Jurkat, Clone E6-1 (cell line): Measurements from ENCODE around the gene UBTD2.

Experiments
- DNase-seq: peaks from one replicate; pipeline ENCODE4 v3.0.0-alpha.2; 2011; ENCODE audit warnings: low read depth, low spot score
- H3K4me3 ChIP-seq: 2 replicates; pipeline ENCODE4 v1.5.1; 2011; ENCODE audit warnings: mild to moderate bottlenecking, low read length, control low read depth, moderate library complexity

The UBTD2 gene

DNA sequence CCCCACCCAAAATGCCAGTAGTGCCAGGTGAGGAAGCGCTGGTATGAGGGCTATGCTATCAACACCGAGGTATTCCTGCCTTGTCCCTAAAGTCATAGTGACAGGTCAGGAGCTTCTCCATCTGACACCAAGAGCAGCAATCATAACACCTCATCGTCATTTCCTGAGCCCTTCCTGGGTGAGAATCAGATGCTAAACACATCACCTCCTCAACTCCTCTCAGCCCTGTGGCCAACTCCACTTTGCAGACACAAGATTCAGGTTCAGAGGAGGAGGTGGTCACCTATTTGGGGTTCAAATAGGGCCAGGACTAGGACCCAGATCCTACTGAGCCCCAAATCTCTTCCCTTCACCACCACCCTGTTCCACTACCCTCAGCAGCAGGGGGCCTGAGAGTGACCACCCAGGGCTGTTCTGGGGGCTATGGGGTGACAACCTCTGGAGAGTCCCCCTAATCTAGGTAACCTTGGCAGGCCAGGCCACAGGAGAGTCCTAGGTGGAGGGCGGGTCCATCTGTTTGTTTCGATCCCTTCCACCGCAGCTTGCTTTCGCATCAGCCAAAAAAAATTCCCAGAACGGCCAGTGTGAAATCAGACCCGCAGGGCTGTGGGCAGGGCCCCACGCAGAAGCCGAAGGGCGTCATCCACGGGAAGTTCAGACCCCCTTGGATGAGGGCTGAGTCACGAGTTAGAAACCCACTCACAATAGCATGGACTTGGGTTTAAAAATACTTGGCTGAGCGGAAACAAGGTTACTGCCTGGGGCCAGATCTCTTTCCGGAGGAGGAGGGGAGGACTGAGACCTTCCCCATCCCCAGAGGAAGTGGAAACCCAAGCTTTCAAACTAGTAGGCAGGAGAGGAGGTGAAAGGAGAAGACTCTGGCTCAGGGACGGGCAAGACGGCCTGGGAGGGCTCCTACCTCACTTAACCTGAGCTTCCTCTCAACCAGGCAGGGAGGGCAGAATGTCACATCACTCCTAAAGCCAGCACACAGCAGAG is 104.3 kb downstream of the UBTD2 start:
- H3K4me3 ChIP-seq = peak overlapping the region; percentile 51
- peak; percentile 82 for DNase-seq

DNA sequence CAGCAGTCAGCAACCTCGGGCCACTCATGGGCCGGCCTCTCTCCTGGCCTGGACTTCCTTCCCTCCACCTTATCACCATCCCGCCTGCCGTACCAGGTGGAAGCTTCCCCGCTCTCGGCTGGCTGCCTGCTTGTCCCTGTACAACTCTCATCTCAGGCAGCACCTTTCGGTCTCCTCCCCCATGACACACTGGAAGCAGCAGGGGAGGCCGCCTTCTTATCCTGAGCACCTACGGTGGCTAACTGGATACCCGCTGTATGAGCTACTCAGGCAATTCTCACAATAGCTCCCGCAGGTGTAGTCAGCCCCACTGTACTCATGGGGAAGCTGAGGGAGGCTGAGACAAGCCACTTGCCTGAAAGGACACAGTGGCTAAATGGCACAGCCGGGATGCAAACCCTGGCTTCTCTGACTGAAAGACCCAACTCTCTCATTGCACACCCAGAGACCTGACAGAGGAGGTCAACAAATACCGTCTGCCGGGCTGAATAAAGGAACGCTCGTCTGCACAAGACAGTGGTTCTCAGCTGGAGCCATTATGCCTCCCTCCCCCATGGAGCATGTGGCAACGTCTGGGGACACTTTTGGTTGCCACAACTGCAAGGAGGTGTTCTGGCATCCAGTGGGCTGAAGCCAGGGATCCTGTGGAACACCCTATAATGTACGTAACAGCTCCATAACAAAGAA is 105.1 kb downstream of the UBTD2 start:
- no peak overlapping the region for H3K4me3 ChIP-seq
- no peak for DNase-seq

DNA sequence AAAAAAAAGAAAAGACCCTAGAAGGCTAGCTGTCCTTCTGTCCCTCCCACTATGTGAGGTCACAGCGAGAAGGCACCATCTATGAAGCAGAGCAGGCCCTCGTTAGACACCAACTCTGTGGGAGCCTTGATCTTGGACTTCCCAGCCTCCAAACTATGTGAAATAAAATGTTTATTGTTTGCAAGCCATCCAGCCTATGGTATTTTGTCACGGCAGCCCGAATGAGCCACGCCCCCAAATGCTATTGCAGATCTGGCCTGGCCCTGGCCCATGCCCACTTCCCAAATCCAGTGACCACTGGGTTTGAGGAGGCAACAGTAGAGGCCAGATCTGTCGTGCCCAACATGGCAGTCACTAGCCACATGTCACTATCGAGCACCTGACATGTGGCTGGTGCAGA is 106.4 kb downstream of the UBTD2 start:
- no peak for DNase-seq
- H3K4me3 ChIP-seq = no peak overlapping the region

GRCh38 chr5:172175263-172175719 is 108.3 kb downstream of the UBTD2 start:
- H3K4me3 ChIP-seq = peak overlapping the region; percentile 76
- peak; percentile 97 for DNase-seq

DNA sequence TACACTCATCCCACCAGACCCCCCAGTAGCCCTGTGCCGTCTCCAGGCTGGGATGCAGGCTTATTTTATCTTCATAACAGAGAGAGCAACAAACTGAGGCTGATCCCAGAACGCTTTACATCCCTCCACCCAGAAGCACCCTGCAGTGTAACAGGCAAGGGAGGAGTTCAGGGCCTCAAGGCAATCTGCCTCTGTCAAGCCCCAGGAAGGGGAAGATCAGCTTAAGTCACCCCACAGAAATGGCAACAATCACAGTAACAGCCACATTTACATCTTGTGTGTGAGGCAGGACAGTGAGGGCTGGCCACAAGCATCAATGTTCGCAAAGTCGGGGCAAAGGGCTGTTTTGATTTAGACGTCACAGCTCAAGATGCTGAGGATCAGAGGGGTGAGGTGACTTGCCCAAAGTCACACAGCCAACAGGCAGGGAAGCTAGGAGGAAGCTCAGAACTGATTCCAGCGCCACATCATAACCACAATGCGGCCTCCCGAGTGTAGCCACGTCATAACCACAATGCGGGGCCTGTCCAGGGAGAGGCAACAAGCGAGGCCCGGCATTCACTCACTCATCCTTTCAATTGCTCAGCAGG is 109.9 kb downstream of the UBTD2 start:
- H3K4me3 ChIP-seq = peak overlapping the region; percentile 76
- DNase-seq = peak; percentile 60

- DNase-seq = no peak
- no peak overlapping the region for H3K4me3 ChIP-seq
Observed at GRCh38 chr5:172172912-172173563, 110.5 kb downstream of the UBTD2 start.

GRCh38 chr5:172171118-172171517 is 112.4 kb downstream of the UBTD2 start:
- no peak overlapping the region for H3K4me3 ChIP-seq
- DNase-seq = no peak

DNA sequence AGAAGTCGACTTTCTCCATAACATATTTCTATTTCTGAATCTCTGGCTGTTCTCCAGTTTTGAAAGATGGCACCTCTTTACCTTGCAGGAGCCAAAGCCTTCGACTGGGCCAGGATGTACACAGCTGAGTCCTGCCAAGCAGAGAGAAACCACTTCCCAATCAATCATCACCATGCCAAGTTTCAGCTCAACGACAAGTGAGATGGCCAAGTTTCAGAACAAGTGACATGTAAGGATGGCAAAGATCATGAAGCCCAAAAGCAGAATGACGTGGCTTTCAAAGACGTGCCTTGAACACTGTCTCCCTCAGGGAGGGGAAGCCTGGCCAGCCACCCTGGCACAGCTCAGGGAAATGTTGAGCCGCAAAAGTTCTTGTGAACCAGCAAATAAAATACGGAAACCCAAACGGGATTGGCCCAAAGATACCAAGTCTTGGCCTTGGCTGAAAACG is 113.3 kb downstream of the UBTD2 start:
- DNase-seq = no peak
- no peak overlapping the region for H3K4me3 ChIP-seq

GRCh38 chr5:172169216-172169615 is 114.3 kb downstream of the UBTD2 start:
- no peak for DNase-seq
- no peak overlapping the region for H3K4me3 ChIP-seq

- H3K4me3 ChIP-seq = no peak overlapping the region
- DNase-seq = no peak
Observed at GRCh38 chr5:172168311-172168710, 115.3 kb downstream of the UBTD2 start.

DNA sequence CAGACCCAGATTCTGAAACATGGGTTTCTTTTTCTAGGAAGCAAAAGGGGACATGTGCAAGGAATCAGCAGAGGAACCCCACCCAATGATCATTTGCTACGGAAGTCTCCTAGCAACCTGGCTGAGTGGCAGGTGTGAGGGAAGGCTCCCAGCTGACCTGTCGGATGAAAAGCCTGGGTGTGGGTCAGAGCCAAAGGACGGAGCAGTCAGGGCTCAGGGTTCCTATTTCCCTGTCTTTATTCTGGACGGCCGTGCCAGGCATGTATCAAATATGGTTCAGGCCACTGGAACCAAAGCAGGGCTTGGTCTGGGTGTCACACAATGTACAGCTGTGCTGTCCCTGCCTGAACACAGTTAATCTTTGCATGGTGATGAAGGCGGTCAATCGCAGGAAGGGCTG is 115.7 kb downstream of the UBTD2 start:
- no peak overlapping the region for H3K4me3 ChIP-seq
- no peak for DNase-seq

DNA sequence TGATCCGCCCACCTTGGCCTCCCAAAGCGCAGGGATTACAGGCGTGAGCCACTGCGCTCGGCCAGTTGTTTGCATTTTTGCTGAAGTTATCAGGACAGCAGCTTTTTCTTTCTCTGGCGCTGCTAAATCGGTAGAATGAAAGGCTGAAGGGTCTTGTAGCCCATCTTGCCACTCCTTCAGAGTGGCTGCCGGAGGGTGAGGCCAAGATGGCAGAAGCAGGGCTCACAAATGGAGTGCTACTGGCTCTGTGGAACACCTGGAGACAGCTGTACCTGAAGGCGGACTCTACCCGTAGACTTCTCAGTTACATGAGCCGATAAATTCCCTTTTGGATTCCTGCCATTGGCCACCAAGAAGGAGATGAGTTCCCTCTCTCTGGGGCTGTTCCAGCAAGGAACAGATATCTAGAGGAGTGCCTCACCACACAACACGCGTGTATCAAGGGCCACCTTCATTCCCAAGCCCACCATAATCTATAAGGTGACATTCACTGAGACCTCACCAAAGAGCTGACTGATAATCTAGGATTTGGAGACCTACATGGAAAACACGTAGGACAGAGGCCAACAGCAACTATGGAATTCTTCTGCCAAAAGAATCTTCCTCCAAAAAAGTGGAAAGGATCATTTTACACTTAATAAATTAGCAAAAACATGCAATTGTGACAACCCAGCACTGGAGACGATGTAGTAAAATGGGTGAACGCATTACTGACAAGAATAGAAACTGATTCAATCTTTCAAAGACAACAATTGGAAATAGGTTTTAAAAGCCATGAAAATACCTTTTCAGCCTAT is 117.3 kb downstream of the UBTD2 start:
- DNase-seq = no peak
- H3K4me3 ChIP-seq = no peak overlapping the region

DNA sequence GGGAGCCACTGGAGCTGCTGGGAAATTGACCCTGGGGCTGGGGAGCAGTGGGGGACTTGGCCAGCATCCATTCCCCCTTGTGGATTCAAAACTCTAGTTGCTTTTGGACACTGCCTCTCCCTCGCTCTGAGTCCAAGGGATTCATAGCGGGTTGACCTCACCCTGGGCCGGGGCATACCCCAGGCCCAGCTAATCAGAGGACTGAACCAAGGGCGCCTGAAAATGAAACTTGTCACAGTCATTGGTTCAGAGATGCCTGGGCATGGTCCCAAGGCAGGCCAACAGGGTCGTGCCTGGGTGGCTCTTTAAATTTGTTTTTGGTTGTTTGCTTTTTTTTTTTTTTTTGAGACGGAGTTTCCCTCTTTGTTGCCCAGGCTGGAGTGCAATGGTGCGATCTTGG is 118.1 kb downstream of the UBTD2 start:
- DNase-seq = no peak
- H3K4me3 ChIP-seq = no peak overlapping the region

- H3K4me3 ChIP-seq = no peak overlapping the region
- no peak for DNase-seq
Observed at GRCh38 chr5:172164769-172165212, 118.8 kb downstream of the UBTD2 start.

GRCh38 chr5:172163346-172163745 is 120.2 kb downstream of the UBTD2 start:
- DNase-seq = no peak

GRCh38 chr5:172162987-172163343 is 120.6 kb downstream of the UBTD2 start:
- H3K4me3 ChIP-seq = no peak overlapping the region
- no peak for DNase-seq

More at GRCh38 chr5:172163346-172163745, 120.2 kb downstream of the UBTD2 start:
- no peak overlapping the region for H3K4me3 ChIP-seq

GRCh38 chr5:172162323-172162986 is 121.1 kb downstream of the UBTD2 start:
- DNase-seq = no peak
- no peak overlapping the region for H3K4me3 ChIP-seq

- no peak overlapping the region for H3K4me3 ChIP-seq
- no peak for DNase-seq
Observed at GRCh38 chr5:172160506-172160905, 123.1 kb downstream of the UBTD2 start.
